CD4-positive, alpha-beta T cell (primary cell): ENCODE measurements around the gene MARCHF3. TPM values are rescaled to one million over a fixed set of nuclear protein-coding genes. Genes with fewer than 3 reads are reported as not detected.
A peak's percentile ranks its signal among the peaks of the same experiment; 100 is the strongest.

Source experiments
- ATAC-seq: fragments of 200-7000 bp; cut with Tn5 transposase; one replicate; pipeline ENCODE4 v1.10.0; 2022; ENCODE audit warnings: mild to moderate bottlenecking; ENCODE audit not compliant: poor library complexity
- CTCF ChIA-PET: fragments of 350-600 bp; sonication (Branson Sonifier 250); formaldehyde crosslinking; loops from one replicate; lab custom pipeline; 2021; ENCODE audit warnings: antibody characterized with exemption, inconsistent platforms; lab: Charles Lee
- POLR2A ChIA-PET: fragments of 350-600 bp; sonication (Branson Sonifier 250); formaldehyde crosslinking; loops from one replicate; lab custom pipeline; 2021; ENCODE audit warnings: antibody characterized with exemption, inconsistent platforms; lab: Charles Lee
- DNase-seq, 14 experiments: peaks; one replicate each; pipeline ENCODE4 v3.0.0-alpha.2; 2013 to 2020; ENCODE audit warnings: mixed read lengths in 2 of 14
- H3K27ac ChIP-seq, 2 donors: one replicate each; pipeline versions ENCODE4 v1.5.1 to v1.7.0; 2013; ENCODE audit warnings: low read length in 2 of 2, low read depth in 1 of 2, mild to moderate bottlenecking in 1 of 2
- H3K27me3 ChIP-seq, 2 experiments: 1 replicate in 1 of 2; 2 replicates in 1 of 2; pipeline versions ENCODE4 v1.6.1 to v1.7.0; 2013; ENCODE audit warnings: low read length in 2 of 2, control low read depth in 1 of 2, mild to moderate bottlenecking in 1 of 2, moderate library complexity in 1 of 2; ENCODE audit not compliant: insufficient read depth in 2 of 2, control insufficient read depth in 1 of 2
- H3K36me3 ChIP-seq: one replicate; pipeline ENCODE4 v1.6.1; 2013; ENCODE audit warnings: low read length, control low read depth; ENCODE audit not compliant: insufficient read depth
- H3K4me1 ChIP-seq: one replicate; pipeline ENCODE4 v1.6.1; 2013; ENCODE audit warnings: low read length, control low read depth; ENCODE audit not compliant: insufficient read depth
- H3K4me3 ChIP-seq: one replicate; pipeline ENCODE4 v1.5.1; 2013; ENCODE audit warnings: mild to moderate bottlenecking, low read length, moderate library complexity
- H3K9me3 ChIP-seq, 2 experiments: 1 replicate in 1 of 2; 2 replicates in 1 of 2; pipeline versions ENCODE4 v1.6.1 to v1.7.0; 2013; ENCODE audit warnings: low read length in 2 of 2, mild to moderate bottlenecking in 2 of 2, control low read depth in 1 of 2, moderate library complexity in 1 of 2; ENCODE audit not compliant: control insufficient read depth in 1 of 2, insufficient read depth in 1 of 2
- H3K27ac Mint-ChIP-seq: one replicate; pipeline ENCODE4 v1.8.0; 2020; ENCODE audit warnings: mixed read lengths
- H3K27me3 Mint-ChIP-seq: one replicate; pipeline ENCODE4 v1.8.0; 2021; ENCODE audit warnings: mixed read lengths
- H3K36me3 Mint-ChIP-seq: one replicate; pipeline ENCODE4 v1.8.0; 2021; ENCODE audit warnings: low read depth, mixed read lengths
- H3K4me1 Mint-ChIP-seq: one replicate; pipeline ENCODE4 v1.8.0; 2021; ENCODE audit warnings: low read depth, mixed read lengths
- H3K4me3 Mint-ChIP-seq: one replicate; pipeline ENCODE4 v1.8.0; 2020; ENCODE audit warnings: mild to moderate bottlenecking, mixed read lengths
- H3K9me3 Mint-ChIP-seq: one replicate; pipeline ENCODE4 v1.8.0; 2020; ENCODE audit warnings: mixed read lengths
- CTCF ChIP-seq: fragments of 200-600 bp; IDR thresholded peaks from one replicate; pipeline ENCODE4 v1.8.0; 2022; ENCODE audit warnings: antibody characterized with exemption, mild to moderate bottlenecking
- intact Hi-C, 2 experiments: fragments of 100-400 bp; cut with DNase I in 1 of 2; cut with micrococcal nuclease in 1 of 2; formaldehyde crosslinking; loops; one replicate each; pipeline versions ENCODE4 v1.15.1 to v1.9.0; 2023 to 2025; cut with DNase I, micrococcal nuclease
- total RNA-seq, 174 experiments: library from RNA in 2 of 174; stranded (reverse) in 2 of 174; gene quantifications; one replicate each; pipeline ENCODE4 v1.2.3 and lab custom pipeline; 2021 to 2026

The MARCHF3 gene
- total RNA-seq, 2 experiments from 2014 or later: 5.2 to 6.2 TPM

GRCh38 chr5:127040796-127041520, 10.6 kb upstream of the MARCHF3 start:
- H3K36me3 Mint-ChIP-seq: no peaks in the 10 kb centered on the region
- intact Hi-C loops: loop anchor here in 1 of 2 experiments (5.0 kb wide), 1 partner anchor 204 kb away; no protein-coding TSS in a partner anchor
- no peaks in the 10 kb centered on the region for H3K4me1 Mint-ChIP-seq
- Histone ChIP-seq H3K4me1 (no peaks in the 10 kb centered on the region), H3K27me3 (no peaks in the 10 kb centered on the region), H3K27ac (no peak overlapping the region), H3K4me3 (no peak overlapping the region), H3K36me3 (no peaks in the 10 kb centered on the region), H3K9me3 (no peaks in the 10 kb centered on the region)
- no peaks in the 10 kb centered on the region for H3K27me3 Mint-ChIP-seq
- H3K9me3 Mint-ChIP-seq: no peaks in the 10 kb centered on the region
- ChIA-PET POLR2A (no interaction called here), CTCF (no interaction called here)
- ATAC-seq (no peak), DNase-seq (no peak)
- H3K27ac Mint-ChIP-seq: no peak overlapping the region
- H3K4me3 Mint-ChIP-seq: no peak overlapping the region
- no peak for TF ChIP-seq CTCF

GRCh38 chr5:127038550-127038949, 8.2 kb upstream of the MARCHF3 start:
- no peak overlapping the region for H3K4me3 ChIP-seq
- H3K36me3 ChIP-seq: no peaks in the 10 kb centered on the region
- H3K27ac Mint-ChIP-seq: no peak overlapping the region
- CTCF ChIA-PET: no interaction called here
- H3K9me3 ChIP-seq: no peaks in the 10 kb centered on the region
- no peak overlapping the region for H3K27ac ChIP-seq
- H3K27me3 Mint-ChIP-seq: no peaks in the 10 kb centered on the region
- H3K4me1 Mint-ChIP-seq: no peaks in the 10 kb centered on the region
- no peak for TF ChIP-seq CTCF
- no peaks in the 10 kb centered on the region for H3K36me3 Mint-ChIP-seq
- H3K27me3 ChIP-seq: no peaks in the 10 kb centered on the region
- no peak for ATAC-seq
- POLR2A ChIA-PET: no interaction called here
- intact Hi-C loops: no loop called here
- H3K4me1 ChIP-seq: no peaks in the 10 kb centered on the region
- H3K4me3 Mint-ChIP-seq: no peak overlapping the region
- DNase-seq: no peak
- no peaks in the 10 kb centered on the region for H3K9me3 Mint-ChIP-seq

- ChIA-PET POLR2A (interaction anchor here (0.7 to 3.7 kb wide), 10 partner anchors 16 to 254 kb away, joined by 3 to 21 read pairs (median 6); partner anchors contain the start of genes C5orf63 and LMNB1), CTCF (interaction anchor here (1.1 kb wide), 1 partner anchor 256 kb away, joined by 3 read pairs; no protein-coding TSS in a partner anchor)
- H3K9me3 ChIP-seq: no peaks in the 10 kb centered on the region
- H3K4me3 ChIP-seq: no peak overlapping the region
- Mint-ChIP-seq H3K4me3 (peak overlapping the region; percentile 97), H3K4me1 (peaks cover 21% of the 10 kb centered on the region), H3K9me3 (no peaks in the 10 kb centered on the region), H3K27ac (peak overlapping the region; percentile 77), H3K36me3 (no peaks in the 10 kb centered on the region), H3K27me3 (peaks cover 12% of the 10 kb centered on the region)
- no peaks in the 10 kb centered on the region for H3K36me3 ChIP-seq
- H3K27ac ChIP-seq: no peak overlapping the region
- ATAC-seq (no peak), DNase-seq (no peak)
- intact Hi-C loops: loop anchor here (2.0 to 5.0 kb wide), 6 partner anchors 40 to 250 kb away; partner anchors contain the start of gene C5orf63 (in 2 of the 2)
- peaks cover 24% of the 10 kb centered on the region for H3K4me1 ChIP-seq
- H3K27me3 ChIP-seq: no peaks in the 10 kb centered on the region
- TF ChIP-seq CTCF: no peak
These were observed 1.5 kb upstream of the MARCHF3 start for GRCh38 chr5:127031863-127032232.
